ENCODE data around the gene TSACC.
A peak's percentile ranks its signal among the peaks of the same experiment; 100 is the strongest.
"Not testable (repeated sequence)": the region's sequence is repeated elsewhere in the genome, so short reads cannot be mapped to it uniquely, and the experiment has no call there.

Gene TSACC

DNA sequence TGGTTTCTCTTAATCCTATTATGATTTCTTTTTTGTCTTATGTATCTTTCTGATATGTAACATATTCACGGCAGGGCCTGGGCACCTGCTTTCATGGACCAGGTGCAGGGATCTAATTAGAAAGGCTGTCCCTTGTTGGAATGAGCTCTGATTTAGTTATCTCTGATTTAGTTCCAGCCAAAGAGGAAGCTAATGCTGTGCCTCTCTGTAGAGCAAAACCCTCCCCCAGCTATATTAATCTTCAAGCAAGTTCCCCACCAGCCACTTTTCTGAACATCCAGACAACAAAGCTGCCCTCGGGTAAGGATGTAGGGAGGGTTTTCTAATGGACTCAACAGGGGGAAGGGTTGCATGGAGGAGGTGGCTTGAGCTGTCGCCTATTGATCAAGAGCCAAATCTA lies 6.1 kb downstream of the TSACC start:
- no peak overlapping the region for H3K27ac ChIP-seq (ENCODE audit: low read depth, low read length)
- H3K36me3 ChIP-seq (ENCODE audit: control insufficient read depth in 1 of 2, insufficient read depth in 2 of 2, low read length in 2 of 2): no peaks in the 10 kb centered on the region
- no peak overlapping the region for H3K9ac ChIP-seq (ENCODE audit: low read depth in 1 of 2, low read length in 2 of 2)
- no peaks in the 10 kb centered on the region for H3K27me3 ChIP-seq (ENCODE audit: control insufficient read depth in 1 of 2, insufficient read depth in 2 of 2, low read length in 2 of 2)
- H3K4me3 ChIP-seq (ENCODE audit: low read depth in 1 of 2, low read length in 2 of 2): no peak overlapping the region
- no peaks in the 10 kb centered on the region for H3K4me1 ChIP-seq (ENCODE audit: control insufficient read depth in 1 of 2, insufficient read depth in 2 of 2, low read length in 2 of 2)
- H3K9me3 ChIP-seq (ENCODE audit: control insufficient read depth in 1 of 2, low read length in 2 of 2): no peaks in the 10 kb centered on the region

DNA sequence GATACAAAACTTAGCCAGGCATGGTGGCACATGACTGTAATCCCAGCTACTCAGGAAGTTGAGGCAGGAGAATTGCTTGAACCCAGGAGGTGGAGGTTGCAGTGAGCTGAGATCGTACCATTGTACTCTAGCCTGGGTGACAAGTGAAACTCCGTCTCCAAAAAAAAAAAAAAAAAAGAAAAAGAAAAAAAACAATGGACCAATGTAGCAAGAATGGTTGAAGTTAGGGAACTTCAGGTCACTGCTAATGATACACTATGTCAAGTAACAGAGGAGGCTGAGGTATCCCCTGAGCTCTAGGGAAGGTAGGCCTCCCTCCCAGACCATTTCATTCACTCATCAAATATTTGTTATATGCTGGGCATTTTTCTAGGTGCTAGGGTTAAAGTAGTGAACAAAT lies 7.7 kb downstream of the TSACC start:
- not testable (repeated sequence) for H3K9ac ChIP-seq (ENCODE audit: low read depth in 1 of 2, low read length in 2 of 2); H3K4me1 ChIP-seq (ENCODE audit: control insufficient read depth in 1 of 2, insufficient read depth in 2 of 2, low read length in 2 of 2); H3K36me3 ChIP-seq (ENCODE audit: control insufficient read depth in 1 of 2, insufficient read depth in 2 of 2, low read length in 2 of 2); H3K27me3 ChIP-seq (ENCODE audit: control insufficient read depth in 1 of 2, insufficient read depth in 2 of 2, low read length in 2 of 2); H3K27ac ChIP-seq (ENCODE audit: low read depth, low read length); H3K4me3 ChIP-seq (ENCODE audit: low read depth in 1 of 2, low read length in 2 of 2); H3K9me3 ChIP-seq (ENCODE audit: control insufficient read depth in 1 of 2, low read length in 2 of 2)

DNA sequence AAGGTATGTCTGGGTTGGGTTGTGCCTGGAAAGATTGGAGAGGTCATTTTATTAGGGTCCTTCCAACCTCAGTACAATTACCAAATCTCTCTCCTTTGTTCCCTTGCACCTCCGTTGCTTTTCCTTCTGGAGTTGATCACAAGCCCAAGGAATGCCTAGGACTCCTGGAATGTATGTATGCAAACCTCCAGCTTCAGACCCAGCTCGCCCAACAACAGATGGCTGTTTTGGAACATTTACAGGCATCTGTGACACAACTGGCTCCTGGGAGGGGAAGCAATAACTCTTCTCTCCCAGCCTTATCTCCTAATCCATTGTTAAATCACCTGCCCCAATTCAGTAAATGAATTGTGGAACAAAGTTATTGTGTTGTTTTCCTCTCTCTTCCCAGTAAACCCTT lies 8.3 kb downstream of the TSACC start:
- Histone ChIP-seq H3K4me3 (ENCODE audit: low read depth in 1 of 2, low read length in 2 of 2) (no peak overlapping the region), H3K9me3 (ENCODE audit: control insufficient read depth in 1 of 2, low read length in 2 of 2) (no peaks in the 10 kb centered on the region), H3K36me3 (ENCODE audit: control insufficient read depth in 1 of 2, insufficient read depth in 2 of 2, low read length in 2 of 2) (no peaks in the 10 kb centered on the region), H3K27ac (ENCODE audit: low read depth, low read length) (no peak overlapping the region), H3K9ac (ENCODE audit: low read depth in 1 of 2, low read length in 2 of 2) (no peak overlapping the region), H3K4me1 (ENCODE audit: control insufficient read depth in 1 of 2, insufficient read depth in 2 of 2, low read length in 2 of 2) (no peaks in the 10 kb centered on the region), H3K27me3 (ENCODE audit: control insufficient read depth in 1 of 2, insufficient read depth in 2 of 2, low read length in 2 of 2) (no peaks in the 10 kb centered on the region)

DNA sequence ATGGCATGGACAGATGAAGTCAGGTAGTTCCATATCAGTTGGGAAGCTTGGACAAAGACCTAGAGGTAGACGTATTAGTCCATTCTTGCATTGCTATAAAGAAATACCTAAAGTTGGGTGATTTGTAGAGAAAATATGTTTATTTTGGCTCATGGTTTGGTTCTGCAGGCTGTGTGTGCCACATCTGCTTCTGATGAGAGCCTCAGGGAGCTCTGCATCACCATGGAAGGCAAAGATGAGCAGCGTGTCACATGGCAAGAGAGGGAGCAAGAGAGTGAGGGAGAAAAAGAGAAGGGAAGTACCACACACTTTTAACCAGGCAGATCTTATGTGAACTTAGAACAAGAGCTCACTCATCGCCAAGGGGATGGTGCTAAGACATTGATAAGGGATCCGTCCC lies 9.0 kb downstream of the TSACC start:
- no peaks in the 10 kb centered on the region for H3K9me3 ChIP-seq (ENCODE audit: control insufficient read depth in 1 of 2, low read length in 2 of 2)
- H3K4me3 ChIP-seq (ENCODE audit: low read depth in 1 of 2, low read length in 2 of 2): no peak overlapping the region
- no peak overlapping the region for H3K27ac ChIP-seq (ENCODE audit: low read depth, low read length)
- H3K36me3 ChIP-seq (ENCODE audit: control insufficient read depth in 1 of 2, insufficient read depth in 2 of 2, low read length in 2 of 2): no peaks in the 10 kb centered on the region
- H3K4me1 ChIP-seq (ENCODE audit: control insufficient read depth in 1 of 2, insufficient read depth in 2 of 2, low read length in 2 of 2): no peaks in the 10 kb centered on the region
- H3K27me3 ChIP-seq (ENCODE audit: control insufficient read depth in 1 of 2, insufficient read depth in 2 of 2, low read length in 2 of 2): no peaks in the 10 kb centered on the region
- no peak overlapping the region for H3K9ac ChIP-seq (ENCODE audit: low read depth in 1 of 2, low read length in 2 of 2)

DNA sequence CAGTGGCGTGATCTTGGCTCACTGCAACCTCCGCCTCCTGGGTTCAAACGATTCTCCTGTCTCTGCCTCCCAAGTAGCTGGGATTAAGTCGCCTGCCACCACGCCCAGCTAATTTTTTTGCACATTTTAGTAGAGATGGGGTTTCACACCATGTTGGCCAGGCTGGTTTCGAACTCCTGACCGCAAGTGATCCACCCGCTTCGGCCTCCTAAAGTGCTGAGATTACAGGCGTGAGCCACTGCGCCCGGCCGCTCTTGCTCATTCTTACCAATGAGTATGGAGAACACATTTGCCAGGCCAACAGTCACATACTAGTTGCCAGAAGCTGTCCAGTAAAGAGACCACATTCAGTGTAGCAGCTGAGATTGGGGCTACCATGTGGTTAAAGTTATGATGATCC lies 14.2 kb downstream of the TSACC start:
- H3K9ac ChIP-seq (ENCODE audit: low read depth in 1 of 2, low read length in 2 of 2); H3K4me3 ChIP-seq (ENCODE audit: low read depth in 1 of 2, low read length in 2 of 2); H3K27ac ChIP-seq (ENCODE audit: low read depth, low read length); H3K4me1 ChIP-seq (ENCODE audit: control insufficient read depth in 1 of 2, insufficient read depth in 2 of 2, low read length in 2 of 2); H3K36me3 ChIP-seq (ENCODE audit: control insufficient read depth in 1 of 2, insufficient read depth in 2 of 2, low read length in 2 of 2); H3K9me3 ChIP-seq (ENCODE audit: control insufficient read depth in 1 of 2, low read length in 2 of 2); H3K27me3 ChIP-seq (ENCODE audit: control insufficient read depth in 1 of 2, insufficient read depth in 2 of 2, low read length in 2 of 2): not testable (repeated sequence)

DNA sequence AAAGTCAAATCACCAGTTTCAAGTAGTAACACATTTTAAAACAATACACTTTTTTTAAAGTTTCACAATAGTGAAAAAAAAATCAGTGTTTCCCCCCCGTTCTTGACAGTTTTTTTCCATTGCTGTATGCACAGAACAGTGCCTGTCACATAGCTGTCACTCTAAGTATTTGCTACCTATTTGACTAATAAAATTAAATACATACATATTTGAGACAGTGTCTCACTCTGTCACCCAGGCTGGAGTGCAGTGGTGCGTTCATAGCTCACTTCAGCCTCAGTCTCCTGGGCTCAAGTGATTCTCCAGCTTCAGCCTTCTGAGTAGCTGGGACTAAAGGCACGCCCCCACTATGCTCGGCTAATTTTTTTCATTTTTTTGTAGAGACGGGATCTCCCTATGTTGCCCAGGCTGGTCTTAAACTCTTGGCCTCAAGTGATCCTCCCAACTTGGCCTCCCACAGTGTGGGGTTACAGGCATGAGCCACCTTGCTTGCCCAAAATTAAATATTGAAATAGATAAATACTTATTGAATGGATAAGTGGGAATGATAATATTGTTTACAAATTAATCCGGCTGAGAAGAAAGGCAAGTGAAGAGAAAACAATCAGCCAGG lies 18.0 kb downstream of the TSACC start:
- H3K4me3 ChIP-seq (ENCODE audit: low read depth in 1 of 2, low read length in 2 of 2): no peak overlapping the region
- no peak overlapping the region for H3K9ac ChIP-seq (ENCODE audit: low read depth in 1 of 2, low read length in 2 of 2)
- H3K27ac ChIP-seq (ENCODE audit: low read depth, low read length): no peak overlapping the region
- peaks cover 3 to 11% of the 10 kb centered on the region in 2 donors for H3K27me3 ChIP-seq (ENCODE audit: control insufficient read depth in 1 of 2, insufficient read depth in 2 of 2, low read length in 2 of 2)
- peaks cover 5 to 6% of the 10 kb centered on the region in 2 donors for H3K4me1 ChIP-seq (ENCODE audit: control insufficient read depth in 1 of 2, insufficient read depth in 2 of 2, low read length in 2 of 2)
- no peaks in the 10 kb centered on the region for H3K36me3 ChIP-seq (ENCODE audit: control insufficient read depth in 1 of 2, insufficient read depth in 2 of 2, low read length in 2 of 2)
- no peaks in the 10 kb centered on the region for H3K9me3 ChIP-seq (ENCODE audit: control insufficient read depth in 1 of 2, low read length in 2 of 2)

DNA sequence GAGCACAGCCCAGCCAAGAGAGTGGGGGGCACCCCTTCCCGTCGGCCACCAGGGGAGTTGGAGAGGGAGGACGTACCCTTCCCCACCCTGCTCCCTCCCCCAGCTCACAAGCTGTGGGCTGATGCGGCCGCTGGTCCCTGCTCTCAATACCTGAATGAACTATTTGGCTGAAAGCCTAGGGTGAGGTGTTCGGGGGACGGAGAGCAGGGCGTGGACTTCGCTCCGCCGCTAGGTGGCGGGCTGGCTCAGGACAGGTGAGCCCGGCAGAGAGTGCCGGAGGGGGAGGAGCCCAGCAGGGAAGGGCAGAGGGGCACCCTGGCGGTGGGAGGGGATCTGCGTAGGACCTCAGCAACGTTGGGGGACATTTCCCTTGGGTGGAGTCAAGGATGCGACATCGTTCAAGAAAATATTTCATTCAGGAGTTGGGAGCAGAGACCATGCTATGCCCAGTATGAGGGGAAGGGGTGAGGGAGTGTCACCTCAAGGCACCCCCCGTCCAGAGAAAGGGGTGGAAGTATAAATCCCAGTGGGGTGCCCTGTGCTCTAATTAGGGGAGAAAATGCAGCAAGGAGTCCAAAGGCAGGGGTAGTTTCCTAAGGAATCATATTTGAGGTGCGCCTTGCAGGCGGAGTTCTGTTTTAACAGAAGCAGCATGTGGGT lies 18.7 kb downstream of the TSACC start:
- Histone ChIP-seq H3K9ac (ENCODE audit: low read depth in 1 of 2, low read length in 2 of 2) (no peak overlapping the region), H3K36me3 (ENCODE audit: control insufficient read depth in 1 of 2, insufficient read depth in 2 of 2, low read length in 2 of 2) (no peaks in the 10 kb centered on the region), H3K4me3 (ENCODE audit: low read depth in 1 of 2, low read length in 2 of 2) (peak overlapping the region in 1 of 2 donors; percentile 40), H3K9me3 (ENCODE audit: control insufficient read depth in 1 of 2, low read length in 2 of 2) (no peaks in the 10 kb centered on the region), H3K27ac (ENCODE audit: low read depth, low read length) (no peak overlapping the region), H3K27me3 (ENCODE audit: control insufficient read depth in 1 of 2, insufficient read depth in 2 of 2, low read length in 2 of 2) (peaks cover 3 to 11% of the 10 kb centered on the region in 2 donors), H3K4me1 (ENCODE audit: control insufficient read depth in 1 of 2, insufficient read depth in 2 of 2, low read length in 2 of 2) (peaks cover 5 to 6% of the 10 kb centered on the region in 2 donors)

DNA sequence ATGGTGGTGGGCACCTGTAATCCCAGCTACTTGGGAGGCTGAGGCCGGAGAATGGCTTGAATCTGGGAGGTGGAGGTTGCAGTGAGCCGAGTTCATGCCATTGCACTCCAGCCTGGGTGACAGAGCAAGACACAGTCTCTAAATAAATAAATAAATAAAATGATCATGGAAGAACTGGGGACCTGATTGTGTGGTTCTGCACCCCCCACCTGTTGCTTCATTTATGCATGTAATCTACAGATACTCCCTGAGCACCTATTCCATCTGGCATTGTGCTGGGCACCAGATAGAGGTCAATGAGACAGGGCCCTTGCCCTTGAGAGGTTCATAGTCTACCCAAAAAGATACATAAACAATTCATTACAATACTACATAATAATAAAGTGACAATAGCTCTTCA lies 19.7 kb downstream of the TSACC start:
- Histone ChIP-seq H3K4me3 (ENCODE audit: low read depth in 1 of 2, low read length in 2 of 2) (no peak overlapping the region), H3K27ac (ENCODE audit: low read depth, low read length) (no peak overlapping the region), H3K27me3 (ENCODE audit: control insufficient read depth in 1 of 2, insufficient read depth in 2 of 2, low read length in 2 of 2) (peaks cover 3 to 11% of the 10 kb centered on the region in 2 donors), H3K4me1 (ENCODE audit: control insufficient read depth in 1 of 2, insufficient read depth in 2 of 2, low read length in 2 of 2) (peaks cover 5 to 6% of the 10 kb centered on the region in 2 donors), H3K36me3 (ENCODE audit: control insufficient read depth in 1 of 2, insufficient read depth in 2 of 2, low read length in 2 of 2) (no peaks in the 10 kb centered on the region), H3K9ac (ENCODE audit: low read depth in 1 of 2, low read length in 2 of 2) (no peak overlapping the region), H3K9me3 (ENCODE audit: control insufficient read depth in 1 of 2, low read length in 2 of 2) (no peaks in the 10 kb centered on the region)

DNA sequence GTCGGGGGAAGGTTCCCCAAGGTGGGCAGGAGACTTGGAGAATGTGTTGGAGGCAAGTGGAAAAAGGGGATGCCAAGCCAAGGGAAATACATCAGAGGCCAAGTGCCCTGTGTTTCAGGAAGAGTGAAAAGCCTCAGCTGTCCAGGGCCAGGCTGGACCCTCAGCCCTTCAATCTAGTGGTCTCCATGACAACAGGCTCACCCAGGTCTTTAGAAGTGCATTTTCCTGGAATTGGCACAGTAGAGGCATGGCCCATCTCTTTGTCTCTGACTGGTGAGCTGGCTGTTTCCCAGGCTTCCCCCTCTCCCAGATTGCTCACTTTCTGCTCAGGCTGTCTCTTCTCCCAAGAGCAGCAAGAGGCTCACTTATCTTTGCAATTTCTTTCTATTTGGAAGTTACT lies 20.3 kb downstream of the TSACC start:
- H3K9ac ChIP-seq (ENCODE audit: low read depth in 1 of 2, low read length in 2 of 2): no peak overlapping the region
- no peak overlapping the region for H3K4me3 ChIP-seq (ENCODE audit: low read depth in 1 of 2, low read length in 2 of 2)
- peaks cover 5 to 6% of the 10 kb centered on the region in 2 donors for H3K4me1 ChIP-seq (ENCODE audit: control insufficient read depth in 1 of 2, insufficient read depth in 2 of 2, low read length in 2 of 2)
- H3K9me3 ChIP-seq (ENCODE audit: control insufficient read depth in 1 of 2, low read length in 2 of 2): no peaks in the 10 kb centered on the region
- peaks cover 3 to 11% of the 10 kb centered on the region in 2 donors for H3K27me3 ChIP-seq (ENCODE audit: control insufficient read depth in 1 of 2, insufficient read depth in 2 of 2, low read length in 2 of 2)
- H3K36me3 ChIP-seq (ENCODE audit: control insufficient read depth in 1 of 2, insufficient read depth in 2 of 2, low read length in 2 of 2): no peaks in the 10 kb centered on the region
- no peak overlapping the region for H3K27ac ChIP-seq (ENCODE audit: low read depth, low read length)

DNA sequence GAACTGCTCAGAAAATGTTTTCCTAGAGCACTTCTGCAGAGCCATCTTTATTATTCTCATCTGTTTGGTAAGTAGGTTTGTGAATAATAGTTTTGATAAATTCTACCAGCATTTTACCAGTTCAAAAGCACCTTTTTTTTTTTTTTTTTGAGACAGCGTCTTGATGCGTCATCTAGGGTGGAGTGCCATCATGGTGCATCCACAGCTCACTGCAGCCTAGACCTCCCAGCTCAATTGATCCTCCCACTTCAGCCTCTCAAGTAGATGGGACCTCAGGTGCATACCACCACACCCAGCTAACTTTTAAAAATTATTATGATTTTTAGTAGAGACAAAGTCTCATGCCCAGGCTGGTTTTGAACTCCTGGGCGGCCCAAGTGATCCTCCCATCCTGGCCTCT lies 20.9 kb downstream of the TSACC start:
- H3K9me3 ChIP-seq (ENCODE audit: control insufficient read depth in 1 of 2, low read length in 2 of 2): no peaks in the 10 kb centered on the region
- H3K4me3 ChIP-seq (ENCODE audit: low read depth in 1 of 2, low read length in 2 of 2): no peak overlapping the region
- peaks cover 7 to 16% of the 10 kb centered on the region in 2 donors for H3K27me3 ChIP-seq (ENCODE audit: control insufficient read depth in 1 of 2, insufficient read depth in 2 of 2, low read length in 2 of 2)
- no peak overlapping the region for H3K9ac ChIP-seq (ENCODE audit: low read depth in 1 of 2, low read length in 2 of 2)
- peaks cover 5 to 6% of the 10 kb centered on the region in 2 donors for H3K4me1 ChIP-seq (ENCODE audit: control insufficient read depth in 1 of 2, insufficient read depth in 2 of 2, low read length in 2 of 2)
- H3K36me3 ChIP-seq (ENCODE audit: control insufficient read depth in 1 of 2, insufficient read depth in 2 of 2, low read length in 2 of 2): no peaks in the 10 kb centered on the region
- H3K27ac ChIP-seq (ENCODE audit: low read depth, low read length): no peak overlapping the region

All from duodenal mucosa (tissue), 2 donors.